GM19372 (cell line): ENCODE results near the gene ASNSD1.
"Not testable (repeated sequence)": the region's sequence is repeated elsewhere in the genome, so short reads cannot be mapped to it uniquely, and the experiment has no call there.

Experiments
- ATAC-seq: cut with Tn5 transposase; IDR thresholded peaks from one replicate; pipeline ENCODE4 v1.9.1; 2021; ENCODE audit warnings: mild to moderate bottlenecking, low read depth, moderate library complexity; ENCODE audit not compliant: unreplicated experiment

ASNSD1 gene

DNA sequence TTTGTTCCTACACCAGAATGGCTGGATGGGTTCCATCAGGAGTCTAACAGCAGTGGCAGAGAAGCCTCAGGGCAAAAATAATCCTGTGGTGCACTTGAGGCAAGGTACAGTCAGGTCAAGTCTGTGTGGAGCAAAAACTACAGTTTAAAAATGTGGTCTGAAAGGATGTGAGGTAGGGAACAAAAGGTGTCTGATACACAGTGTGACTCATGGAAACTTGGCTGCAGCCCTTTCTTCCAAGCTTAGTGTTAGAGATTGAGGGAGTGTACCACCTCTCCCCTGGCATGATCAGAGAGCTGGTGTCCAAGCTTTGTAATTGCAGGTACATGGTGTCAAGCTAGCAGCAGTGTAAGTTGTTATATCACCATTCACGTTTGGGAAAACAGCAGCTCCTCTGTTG, 22.1 kb downstream of the ASNSD1 start:
- no peak for ATAC-seq

DNA sequence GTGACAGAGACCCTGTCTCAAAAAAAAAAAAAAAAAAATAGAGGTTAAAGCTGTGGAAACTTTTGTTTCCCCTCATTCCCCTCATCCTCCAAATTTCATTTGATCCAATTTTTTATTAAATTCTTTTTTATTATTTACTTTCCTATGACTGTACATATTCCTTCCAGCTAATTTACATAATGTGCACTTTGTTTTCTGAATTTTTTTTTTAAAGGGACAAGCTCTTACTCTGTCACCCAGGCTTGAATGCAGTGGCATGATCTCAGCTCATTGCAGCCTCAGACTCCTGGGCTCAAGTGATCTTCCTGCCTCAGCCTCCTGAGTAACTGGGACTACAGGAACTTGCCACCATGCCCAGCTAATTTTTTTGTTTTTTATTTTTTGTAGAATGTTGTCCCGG, 23.6 kb downstream of the ASNSD1 start:
- ATAC-seq, result no peak

DNA sequence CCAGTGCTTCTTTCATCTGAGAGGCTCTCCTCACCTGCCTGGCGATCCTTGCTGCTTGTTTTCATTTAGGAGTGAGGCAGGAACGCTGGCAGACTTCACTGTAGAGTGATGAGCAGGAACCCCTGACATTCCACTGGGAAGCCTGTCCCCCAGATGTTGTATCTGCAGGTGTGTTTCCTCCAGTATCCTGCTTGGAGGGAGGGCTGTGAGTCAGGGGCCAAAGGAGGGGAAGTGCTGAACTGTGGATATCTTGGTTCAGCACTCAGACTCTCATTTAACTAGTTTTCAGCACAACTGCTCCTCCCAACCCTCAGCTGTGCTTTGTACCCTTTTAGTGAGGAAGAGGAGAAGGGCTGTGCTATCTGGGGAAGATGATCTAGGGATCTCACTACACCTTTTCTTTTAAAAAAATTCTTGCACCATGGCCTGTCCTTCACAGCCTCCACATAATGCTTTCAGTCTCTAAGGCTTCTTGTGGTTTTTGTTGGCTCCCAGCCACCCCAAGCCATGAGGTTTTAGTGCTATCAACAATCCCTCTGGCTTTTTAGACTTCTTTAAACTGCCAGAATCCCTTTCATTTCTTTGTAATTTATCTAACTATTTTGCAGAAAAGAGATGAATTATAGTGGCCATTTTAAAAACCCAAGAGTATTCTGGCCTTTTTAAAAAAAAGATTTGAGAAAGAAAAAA, 24.4 kb downstream of the ASNSD1 start:
- ATAC-seq, result no peak

DNA sequence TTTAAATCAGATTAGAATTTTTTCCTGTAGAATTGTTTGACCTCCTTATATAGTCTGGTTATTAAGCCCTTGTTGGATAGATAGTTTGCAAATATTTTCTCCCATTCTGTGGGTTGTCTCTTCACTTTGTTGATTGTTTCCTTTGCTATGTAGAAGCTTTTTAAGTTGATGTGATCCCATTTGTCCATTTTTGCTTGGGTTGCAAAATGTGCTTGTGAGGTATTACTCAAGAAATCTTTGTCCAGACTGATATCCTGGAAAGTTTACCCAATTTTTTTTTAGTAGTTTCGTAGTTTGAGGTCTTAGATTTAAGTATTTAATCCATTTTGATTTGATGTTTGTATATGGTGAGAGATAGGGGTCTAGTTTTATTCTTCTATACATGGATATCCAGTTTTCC, 26.5 kb downstream of the ASNSD1 start:
- ATAC-seq, result not testable (repeated sequence)

DNA sequence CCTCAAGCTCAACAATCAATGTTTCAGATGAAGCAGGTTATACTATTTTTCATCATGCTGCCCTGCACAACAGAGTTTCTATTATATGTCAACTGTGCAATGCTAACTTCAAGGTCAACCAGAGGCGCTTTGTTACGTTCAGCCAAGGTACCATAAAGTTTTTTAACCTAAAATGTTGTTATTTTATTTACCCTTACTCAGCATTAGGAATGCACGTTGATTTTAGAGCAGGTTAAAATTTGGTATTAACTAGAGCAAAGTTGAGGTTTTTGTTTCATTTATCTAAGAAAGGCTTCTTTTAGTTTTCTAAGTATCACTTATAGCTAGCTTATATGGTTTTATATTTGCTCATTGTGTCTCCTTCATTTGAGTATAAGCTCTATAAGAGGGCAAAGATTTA, 35.0 kb downstream of the ASNSD1 start:
- ATAC-seq, result no peak

DNA sequence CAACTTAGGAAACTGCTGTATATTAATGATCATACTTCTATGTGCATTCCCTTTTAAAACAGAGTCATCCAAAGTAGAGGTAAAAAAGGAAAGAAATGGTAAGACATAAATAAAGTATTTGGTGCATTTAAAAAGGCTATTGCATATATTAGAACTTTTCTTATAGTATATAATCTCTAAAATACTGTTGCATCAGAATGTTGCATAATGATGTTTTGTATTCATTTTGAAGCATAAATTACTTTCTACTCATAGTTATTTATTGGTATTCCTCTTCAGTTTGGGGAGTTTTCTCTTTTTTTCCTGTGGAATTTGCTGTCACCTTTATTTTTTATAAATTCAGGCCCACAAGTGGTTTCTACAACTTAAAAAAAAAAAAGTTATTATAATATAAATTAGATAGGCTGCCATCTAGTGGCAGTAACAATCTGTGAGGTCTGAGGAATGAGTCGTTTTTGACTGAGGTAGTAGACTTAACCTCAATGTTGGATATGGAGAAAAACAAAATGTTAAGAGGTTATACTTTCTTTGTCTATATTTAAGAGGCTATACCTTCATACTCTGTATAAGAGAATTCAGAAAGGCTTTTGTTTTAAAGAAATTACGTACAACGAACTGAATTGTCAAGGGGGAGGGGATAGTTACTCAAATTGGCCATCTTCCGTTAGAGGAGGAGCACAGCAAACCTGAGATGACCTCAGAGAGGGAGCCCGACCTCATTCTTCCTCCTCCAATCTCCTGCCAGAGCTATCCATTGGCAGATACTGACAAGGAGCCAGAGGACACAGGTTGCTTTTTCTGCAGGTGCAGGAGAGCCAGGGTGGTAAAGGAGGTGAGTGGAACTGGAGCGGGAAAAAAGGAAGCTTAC, 37.0 kb downstream of the ASNSD1 start:
- peak; percentile 66 for ATAC-seq

DNA sequence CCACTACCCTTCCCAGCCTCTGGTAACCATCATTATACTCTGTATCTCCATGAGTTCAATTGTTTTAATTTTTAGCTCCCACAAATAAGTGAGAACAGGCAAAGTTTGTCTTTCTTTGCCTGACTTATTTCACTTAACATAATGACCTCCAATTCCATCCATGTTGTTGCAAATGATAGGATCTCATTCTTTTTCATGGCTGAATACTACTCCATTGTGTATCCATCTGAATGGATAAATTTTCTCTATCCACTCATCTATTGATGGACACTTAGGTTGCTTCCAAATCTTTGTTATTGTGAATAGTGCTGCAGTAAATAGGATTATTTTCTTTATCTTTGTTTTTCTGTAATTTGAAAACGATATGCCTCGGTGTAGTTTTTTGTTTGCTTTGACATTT, 39.4 kb downstream of the ASNSD1 start:
- ATAC-seq, result no peak

DNA sequence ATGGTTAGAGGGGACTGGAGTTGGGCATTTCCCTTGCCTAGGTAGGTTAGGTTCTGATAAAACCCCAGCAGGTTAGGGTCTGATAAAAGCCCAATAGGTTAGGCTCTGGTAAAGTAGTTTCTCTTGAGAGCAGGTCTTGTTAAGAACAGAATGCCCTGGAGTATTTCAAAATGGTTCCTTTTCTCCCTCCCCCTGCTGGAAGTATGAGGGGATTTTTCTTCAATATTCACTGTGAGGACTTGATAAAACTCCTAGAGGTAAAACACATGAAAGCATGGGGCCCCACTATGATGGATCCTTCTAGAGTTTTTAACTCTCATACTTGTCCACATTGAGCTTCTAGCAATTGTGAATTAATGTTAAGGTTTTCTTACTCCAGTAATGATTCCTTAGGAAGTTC, 40.8 kb downstream of the ASNSD1 start:
- ATAC-seq, result no peak

DNA sequence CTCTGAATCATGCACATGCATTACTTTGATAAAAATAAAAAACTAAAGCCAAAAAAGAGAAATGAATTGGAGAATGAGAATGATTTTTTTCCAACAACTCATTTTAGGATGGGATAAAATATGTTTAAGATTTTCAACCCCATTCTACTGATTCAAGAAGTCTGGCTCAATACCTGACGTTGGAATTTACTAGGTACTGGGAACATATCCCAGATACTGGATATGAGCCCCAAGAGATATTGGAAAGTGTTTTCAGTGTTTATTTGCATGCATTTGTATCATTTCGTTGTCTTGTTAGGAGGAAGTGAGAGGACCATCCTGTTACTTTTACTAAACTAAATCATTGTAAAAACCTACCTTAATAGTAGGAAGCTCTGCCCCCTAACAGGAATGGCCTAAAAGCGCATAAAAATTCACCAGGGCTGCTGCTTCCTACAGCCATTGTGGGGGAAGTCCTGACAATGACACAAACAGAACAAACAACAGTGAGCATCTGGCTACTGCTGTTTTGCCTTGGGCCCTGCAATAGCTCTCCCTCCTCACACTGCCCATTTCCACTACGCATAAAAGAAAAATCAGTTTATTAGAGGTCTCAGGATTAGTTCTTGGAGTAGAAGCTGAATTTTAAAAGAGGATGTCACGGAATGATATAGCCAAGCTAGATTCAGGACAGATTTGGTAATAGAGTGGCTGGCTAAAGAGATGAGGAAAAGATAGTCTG, 48.4 kb downstream of the ASNSD1 start:
- no peak for ATAC-seq

DNA sequence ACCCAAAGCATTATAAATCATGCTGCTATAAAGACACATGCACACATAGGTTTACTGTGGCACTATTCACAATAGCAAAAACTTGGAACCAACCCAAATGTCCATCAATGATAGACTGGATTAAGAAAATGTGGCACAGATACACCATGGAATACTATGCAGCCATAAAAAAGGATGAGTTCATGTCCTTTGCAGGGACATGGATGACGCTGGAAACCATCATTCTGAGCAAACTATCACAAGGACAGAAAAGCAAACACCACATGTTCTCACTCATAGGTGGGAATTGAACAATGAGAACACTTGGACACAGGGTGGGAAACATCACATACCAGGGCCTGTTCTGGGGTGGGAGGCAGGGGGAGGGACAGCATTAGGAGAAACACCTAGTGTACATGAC, 56.3 kb downstream of the ASNSD1 start:
- ATAC-seq, result not testable (repeated sequence)

DNA sequence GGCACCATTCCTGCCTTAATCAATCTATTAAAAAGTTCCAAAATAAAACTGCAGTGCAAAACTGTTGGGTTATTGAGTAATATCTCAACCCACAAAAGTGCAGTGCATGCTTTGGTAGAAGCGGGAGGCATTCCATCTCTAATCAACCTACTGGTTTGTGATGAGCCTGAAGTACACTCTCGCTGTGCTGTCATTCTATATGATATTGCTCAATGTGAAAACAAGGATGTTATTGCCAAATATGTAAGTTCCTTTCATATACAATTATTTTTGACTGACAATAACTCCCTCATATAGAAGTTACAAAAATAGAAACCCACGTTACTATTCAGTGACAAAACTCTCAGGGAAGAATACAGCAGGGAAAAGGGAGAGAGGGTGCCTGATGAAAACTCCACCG, 58.3 kb downstream of the ASNSD1 start:
- ATAC-seq, result no peak
